GM18909 (cell line): ENCODE data around the gene FOXRED2.
A peak's percentile ranks its signal among the peaks of the same experiment; 100 is the strongest.
"Not testable (repeated sequence)": the region's sequence is repeated elsewhere in the genome, so short reads cannot be mapped to it uniquely, and the experiment has no call there.

ENCODE experiments used
- ATAC-seq: cut with Tn5 transposase; IDR thresholded peaks from one replicate; pipeline ENCODE4 v1.9.1; 2021; ENCODE audit warnings: mild to moderate bottlenecking; ENCODE audit not compliant: unreplicated experiment, poor library complexity

Gene FOXRED2

GRCh38 chr22:36520423-36520822, 13.6 kb upstream of the FOXRED2 start:
- ATAC-seq, result no peak

GRCh38 chr22:36519906-36520305, 13.1 kb upstream of the FOXRED2 start:
- not testable (repeated sequence) for ATAC-seq

- ATAC-seq, result no peak
These were observed 7.9 kb upstream of the FOXRED2 start for GRCh38 chr22:36514766-36515165.

GRCh38 chr22:36512991-36513390, 6.2 kb upstream of the FOXRED2 start:
- ATAC-seq, result no peak

- no peak for ATAC-seq
These were observed 5.5 kb upstream of the FOXRED2 start for GRCh38 chr22:36512333-36512732.

- no peak for ATAC-seq
These were observed 4.4 kb upstream of the FOXRED2 start for GRCh38 chr22:36510966-36511881.

- no peak for ATAC-seq
These were observed 3.5 kb upstream of the FOXRED2 start for GRCh38 chr22:36510384-36510783.

- ATAC-seq, result no peak
These were observed 724 bp upstream of the FOXRED2 start for GRCh38 chr22:36507518-36508010.

- ATAC-seq, result no peak
These were observed 723 bp downstream of the FOXRED2 start for GRCh38 chr22:36505998-36506635.

GRCh38 chr22:36497910-36498665, 8.8 kb downstream of the FOXRED2 start:
- no peak for ATAC-seq

- ATAC-seq, result peak; percentile 56
These were observed 13.1 kb downstream of the FOXRED2 start for GRCh38 chr22:36493690-36494110.

GRCh38 chr22:36492109-36492508, 14.7 kb downstream of the FOXRED2 start:
- no peak for ATAC-seq

- no peak for ATAC-seq
These were observed 15.7 kb downstream of the FOXRED2 start for GRCh38 chr22:36491155-36491554.

- no peak for ATAC-seq
These were observed 20.0 kb downstream of the FOXRED2 start for GRCh38 chr22:36486619-36487384.

- ATAC-seq, result peak; percentile 86
These were observed 25.3 kb downstream of the FOXRED2 start, which contains the start of gene TXN2 for GRCh38 chr22:36481393-36482168. Gene TXN2 (minus strand): TSS chr22:36481640. CDS start chr22:36480837, 803 bp downstream.

- ATAC-seq, result peak; percentile 2
These were observed 25.9 kb downstream of the FOXRED2 start for GRCh38 chr22:36480941-36481392.

- ATAC-seq, result no peak
These were observed 27.9 kb downstream of the FOXRED2 start for GRCh38 chr22:36478966-36479365.

GRCh38 chr22:36475341-36475740, 31.5 kb downstream of the FOXRED2 start:
- no peak for ATAC-seq

- ATAC-seq, result no peak
These were observed 34.2 kb downstream of the FOXRED2 start for GRCh38 chr22:36472689-36473088.
